CD4-positive, alpha-beta T cell (primary cell): ENCODE data around the gene PCARE. TPM values are rescaled to one million over a fixed set of nuclear protein-coding genes. Genes with fewer than 3 reads are reported as not detected.
A peak's percentile ranks its signal among the peaks of the same experiment; 100 is the strongest.

Experiments used
- ATAC-seq: fragments of 200-7000 bp; cut with Tn5 transposase; one replicate; pipeline ENCODE4 v1.10.0; 2022; ENCODE audit warnings: mild to moderate bottlenecking; ENCODE audit not compliant: poor library complexity
- CTCF ChIA-PET: fragments of 350-600 bp; sonication (Branson Sonifier 250); formaldehyde crosslinking; loops from one replicate; lab custom pipeline; 2021; ENCODE audit warnings: antibody characterized with exemption, inconsistent platforms; lab: Charles Lee
- POLR2A ChIA-PET: fragments of 350-600 bp; sonication (Branson Sonifier 250); formaldehyde crosslinking; loops from one replicate; lab custom pipeline; 2021; ENCODE audit warnings: antibody characterized with exemption, inconsistent platforms; lab: Charles Lee
- DNase-seq, 14 experiments: peaks; one replicate each; pipeline ENCODE4 v3.0.0-alpha.2; 2013 to 2020; ENCODE audit warnings: mixed read lengths in 2 of 14
- H3K27ac ChIP-seq, 2 donors: one replicate each; pipeline versions ENCODE4 v1.5.1 to v1.7.0; 2013; ENCODE audit warnings: low read length in 2 of 2, low read depth in 1 of 2, mild to moderate bottlenecking in 1 of 2
- H3K27me3 ChIP-seq, 2 experiments: 1 replicate in 1 of 2; 2 replicates in 1 of 2; pipeline versions ENCODE4 v1.6.1 to v1.7.0; 2013; ENCODE audit warnings: low read length in 2 of 2, control low read depth in 1 of 2, mild to moderate bottlenecking in 1 of 2, moderate library complexity in 1 of 2; ENCODE audit not compliant: insufficient read depth in 2 of 2, control insufficient read depth in 1 of 2
- H3K36me3 ChIP-seq: one replicate; pipeline ENCODE4 v1.6.1; 2013; ENCODE audit warnings: low read length, control low read depth; ENCODE audit not compliant: insufficient read depth
- H3K4me1 ChIP-seq: one replicate; pipeline ENCODE4 v1.6.1; 2013; ENCODE audit warnings: low read length, control low read depth; ENCODE audit not compliant: insufficient read depth
- H3K4me3 ChIP-seq: one replicate; pipeline ENCODE4 v1.5.1; 2013; ENCODE audit warnings: mild to moderate bottlenecking, low read length, moderate library complexity
- H3K9me3 ChIP-seq, 2 experiments: 1 replicate in 1 of 2; 2 replicates in 1 of 2; pipeline versions ENCODE4 v1.6.1 to v1.7.0; 2013; ENCODE audit warnings: low read length in 2 of 2, mild to moderate bottlenecking in 2 of 2, control low read depth in 1 of 2, moderate library complexity in 1 of 2; ENCODE audit not compliant: control insufficient read depth in 1 of 2, insufficient read depth in 1 of 2
- H3K27ac Mint-ChIP-seq: one replicate; pipeline ENCODE4 v1.8.0; 2020; ENCODE audit warnings: mixed read lengths
- H3K27me3 Mint-ChIP-seq: one replicate; pipeline ENCODE4 v1.8.0; 2021; ENCODE audit warnings: mixed read lengths
- H3K36me3 Mint-ChIP-seq: one replicate; pipeline ENCODE4 v1.8.0; 2021; ENCODE audit warnings: low read depth, mixed read lengths
- H3K4me1 Mint-ChIP-seq: one replicate; pipeline ENCODE4 v1.8.0; 2021; ENCODE audit warnings: low read depth, mixed read lengths
- H3K4me3 Mint-ChIP-seq: one replicate; pipeline ENCODE4 v1.8.0; 2020; ENCODE audit warnings: mild to moderate bottlenecking, mixed read lengths
- H3K9me3 Mint-ChIP-seq: one replicate; pipeline ENCODE4 v1.8.0; 2020; ENCODE audit warnings: mixed read lengths
- CTCF ChIP-seq: fragments of 200-600 bp; IDR thresholded peaks from one replicate; pipeline ENCODE4 v1.8.0; 2022; ENCODE audit warnings: antibody characterized with exemption, mild to moderate bottlenecking
- intact Hi-C, 2 experiments: fragments of 100-400 bp; cut with DNase I in 1 of 2; cut with micrococcal nuclease in 1 of 2; formaldehyde crosslinking; loops; one replicate each; pipeline versions ENCODE4 v1.15.1 to v1.9.0; 2023 to 2025; cut with DNase I, micrococcal nuclease
- total RNA-seq, 174 experiments: library from RNA in 2 of 174; stranded (reverse) in 2 of 174; gene quantifications; one replicate each; pipeline ENCODE4 v1.2.3 and lab custom pipeline; 2021 to 2026

The PCARE gene
- total RNA-seq, 2 experiments from 2014 or later = not detected

GRCh38 chr2:29060441-29060840 lies 13.9 kb downstream of the PCARE start:
- intact Hi-C loops = no loop called here
- Mint-ChIP-seq H3K27me3 (no peaks in the 10 kb centered on the region), H3K27ac (no peak overlapping the region), H3K4me3 (no peak overlapping the region), H3K9me3 (no peaks in the 10 kb centered on the region), H3K36me3 (no peaks in the 10 kb centered on the region), H3K4me1 (peaks cover 8% of the 10 kb centered on the region)
- no peaks in the 10 kb centered on the region for H3K27me3 ChIP-seq
- ATAC-seq = no peak
- ChIA-PET CTCF (no interaction called here), POLR2A (no interaction called here)
- H3K36me3 ChIP-seq = no peaks in the 10 kb centered on the region
- TF ChIP-seq CTCF = no peak
- DNase-seq = no peak
- no peak overlapping the region for H3K4me3 ChIP-seq
- no peak overlapping the region for H3K27ac ChIP-seq
- no peaks in the 10 kb centered on the region for H3K9me3 ChIP-seq
- H3K4me1 ChIP-seq = no peaks in the 10 kb centered on the region

GRCh38 chr2:29059624-29060023 lies 14.7 kb downstream of the PCARE start:
- H3K4me1 Mint-ChIP-seq = peaks cover 8% of the 10 kb centered on the region
- no peak overlapping the region for H3K4me3 Mint-ChIP-seq
- TF ChIP-seq CTCF = no peak
- no peaks in the 10 kb centered on the region for H3K4me1 ChIP-seq
- H3K27me3 ChIP-seq = no peaks in the 10 kb centered on the region
- no peak for ATAC-seq
- ChIA-PET CTCF (no interaction called here), POLR2A (no interaction called here)
- intact Hi-C loops = no loop called here
- no peaks in the 10 kb centered on the region for H3K36me3 ChIP-seq
- no peaks in the 10 kb centered on the region for H3K9me3 ChIP-seq
- peak overlapping the region; percentile 37 for H3K27ac Mint-ChIP-seq
- no peak overlapping the region for H3K4me3 ChIP-seq
- H3K9me3 Mint-ChIP-seq = no peaks in the 10 kb centered on the region
- H3K27me3 Mint-ChIP-seq = no peaks in the 10 kb centered on the region
- no peak overlapping the region for H3K27ac ChIP-seq
- DNase-seq = no peak
- H3K36me3 Mint-ChIP-seq = no peaks in the 10 kb centered on the region

GRCh38 chr2:29057006-29057405 lies 17.3 kb downstream of the PCARE start:
- no peak for ATAC-seq
- intact Hi-C loops = no loop called here
- POLR2A ChIA-PET = no interaction called here

More at GRCh38 chr2:29057006-29057405, 17.3 kb downstream of the PCARE start:
- CTCF ChIA-PET = no interaction called here
- Histone ChIP-seq H3K27me3 (no peaks in the 10 kb centered on the region), H3K4me3 (no peak overlapping the region), H3K36me3 (no peaks in the 10 kb centered on the region), H3K27ac (no peak overlapping the region), H3K9me3 (no peaks in the 10 kb centered on the region), H3K4me1 (no peaks in the 10 kb centered on the region)
- no peaks in the 10 kb centered on the region for H3K36me3 Mint-ChIP-seq
- H3K9me3 Mint-ChIP-seq = no peaks in the 10 kb centered on the region
- no peak for DNase-seq
- no peaks in the 10 kb centered on the region for H3K27me3 Mint-ChIP-seq
- H3K4me1 Mint-ChIP-seq = peaks cover 8% of the 10 kb centered on the region
- no peak overlapping the region for H3K4me3 Mint-ChIP-seq
- no peak for TF ChIP-seq CTCF
- H3K27ac Mint-ChIP-seq = no peak overlapping the region
